ENCODE results near the gene SRPK2.

DNA sequence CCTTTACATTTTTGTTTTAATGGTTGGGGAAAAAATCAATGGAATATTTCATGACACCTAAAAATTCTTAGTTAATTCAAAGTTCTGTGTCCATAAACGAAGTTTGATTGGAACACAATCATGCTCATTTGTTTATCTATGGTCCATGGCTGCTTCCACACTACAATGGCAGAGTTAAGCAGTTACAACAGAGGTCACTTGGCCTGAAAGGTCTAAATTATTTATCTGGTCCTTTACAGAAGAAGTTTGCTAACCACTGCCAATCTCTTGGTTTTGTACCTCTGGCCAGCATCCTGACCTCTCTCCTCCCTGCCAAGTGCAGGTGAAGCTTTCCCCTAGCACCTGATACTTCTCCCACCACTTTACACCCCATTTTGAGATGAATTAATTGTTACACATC lies 61.5 kb downstream of the SRPK2 start:
- TF ChIP-seq POLR2A (IDR thresholded peaks at IDR 0.05) (no peak), CTCF (IDR thresholded peaks at IDR 0.05) (no peak)

Data from ovary (tissue), 3 donors.